K562 (cell line): Measurements from ENCODE around the gene PTCRA. TPM values are rescaled to one million over a fixed set of nuclear protein-coding genes. Genes with fewer than 3 reads are reported as not detected.

Experiments used
- BRD4 ChIP-seq: fragments of 200-600 bp; sonication (generic); IDR thresholded peaks from 2 replicates; pipeline ENCODE4 v1.6.1; 2017; ENCODE audit warnings: inconsistent platforms
- CC2D1A ChIP-seq: fragments of 450-650 bp; IDR thresholded peaks from 2 replicates; pipeline ENCODE4 v1.6.1; 2017; ENCODE audit warnings: mild to moderate bottlenecking
- FOXM1 ChIP-seq, 2 experiments: fragments of 450-650 bp in 1 of 2; sonication (generic) in 1 of 2; formaldehyde crosslinking in 1 of 2; IDR thresholded peaks; 2 replicates each; pipeline versions ENCODE4 v1.6.1 to v1.9.0; 2017 to 2022; ENCODE audit warnings: low read depth in 2 of 2, mild to moderate bottlenecking in 2 of 2, missing genetic modification reagents in 1 of 2, moderate library complexity in 1 of 2
- FOXP4 ChIP-seq: sonication (generic); formaldehyde crosslinking; IDR thresholded peaks from 2 replicates; pipeline ENCODE4 v1.8.0; 2022; ENCODE audit warnings: mild to moderate bottlenecking, missing genetic modification reagents, borderline replicate concordance
- GATA2 ChIP-seq: sonication (generic); formaldehyde crosslinking; IDR thresholded peaks from 2 replicates; pipeline ENCODE4 v1.4.0; 2020; ENCODE audit warnings: mild to moderate bottlenecking, missing genetic modification reagents
- GATAD2B ChIP-seq: fragments of 450-650 bp; IDR thresholded peaks from 2 replicates; pipeline ENCODE4 v1.6.1; 2017; ENCODE audit warnings: mild to moderate bottlenecking, borderline replicate concordance
- MLLT1 ChIP-seq, 2 experiments: fragments of 450-650 bp; IDR thresholded peaks; 2 replicates each; pipeline ENCODE4 v1.6.1; 2016
- MTF1 ChIP-seq: fragments of 250-450 bp; sonication (Bioruptor Pico); IDR thresholded peaks from 2 replicates; pipeline ENCODE4 v1.9.0; 2021; ENCODE audit warnings: moderate library complexity, mild to moderate bottlenecking, inconsistent platforms, borderline replicate concordance
- NFIC ChIP-seq: fragments of 450-650 bp; IDR thresholded peaks from 2 replicates; pipeline ENCODE4 v1.6.1; 2017; ENCODE audit warnings: mild to moderate bottlenecking, inconsistent platforms
- NR4A1 ChIP-seq, 2 experiments: fragments of 250-450 bp in 1 of 2; fragments of 450-650 bp in 1 of 2; sonication (Bioruptor Pico) in 1 of 2; IDR thresholded peaks; 2 replicates each; pipeline versions ENCODE4 v1.4.0 to v1.6.1; 2016 to 2020; ENCODE audit warnings: mild to moderate bottlenecking in 2 of 2, missing compliant biosample characterization in 1 of 2, missing genetic modification characterization in 1 of 2, moderate library complexity in 1 of 2
- SETDB1 ChIP-seq: IDR thresholded peaks from one replicate; pipeline ENCODE4 v1.6.1; 2012; ENCODE audit warnings: low read length, control low read depth, inconsistent platforms
- SFPQ ChIP-seq: fragments of 200-400 bp; formaldehyde crosslinking; IDR thresholded peaks from 2 replicates; pipeline ENCODE4 v1.6.1; 2017; ENCODE audit warnings: mild to moderate bottlenecking, low read depth, low read length, moderate library complexity
- THRB ChIP-seq: fragments of 450-650 bp; formaldehyde crosslinking; conservative IDR thresholded peaks from 2 replicates; pipeline ENCODE4 v1.4.0; 2022; ENCODE audit warnings: mild to moderate bottlenecking, missing genetic modification characterization
- ZNF134 ChIP-seq: fragments of 250-450 bp; sonication (Bioruptor Pico); conservative IDR thresholded peaks from 2 replicates; pipeline ENCODE4 v1.4.0; 2020
- ZNF277 ChIP-seq: fragments of 250-450 bp; sonication (Bioruptor Pico); IDR thresholded peaks from 2 replicates; pipeline ENCODE4 v1.8.0; 2022; ENCODE audit warnings: inconsistent platforms, mild to moderate bottlenecking, moderate library complexity, borderline replicate concordance
- ZNF384 ChIP-seq: IDR thresholded peaks from 2 replicates; pipeline ENCODE4 v1.6.1; 2012; ENCODE audit warnings: low read depth, low read length, improper control_type of control experiment
- ZNF584 ChIP-seq: fragments of 200-800 bp; sonication (Bioruptor generic); IDR thresholded peaks from 2 replicates; pipeline ENCODE4 v1.6.1; 2016; ENCODE audit warnings: low read depth, mild to moderate bottlenecking, missing genetic modification characterization, missing compliant biosample characterization
- ZNF589 ChIP-seq: fragments of 200-800 bp; sonication (Bioruptor generic); IDR thresholded peaks from 2 replicates; pipeline ENCODE4 v1.6.1; 2016; ENCODE audit warnings: low read depth, missing genetic modification characterization, missing compliant biosample characterization
- polyA plus RNA-seq, 8 experiments: library from polyadenylated mRNA; depleted of rRNA in 4 of 8; stranded (reverse) in 5 of 8; unstranded in 3 of 8; fragments of >200 nt; fragmentation: Nextera tagmentation in 2 of 8; fragmentation: Illumina TruSeq in 1 of 8; extraction: Ambion mirVana in 2 of 8; extraction: Trizol in 1 of 8; gene quantifications; 2 replicates each; pipeline versions ENCODE4 v1.2.1 to v1.2.3, GENCODE V29; 2011 to 2014; ENCODE audit warnings: inconsistent platforms in 1 of 8, missing spikeins in 1 of 8
- total RNA-seq, 7 experiments: library from RNA; depleted of rRNA in 6 of 7; stranded (reverse); fragments of >200 nt in 6 of 7; fragmentation: Illumina TruSeq in 2 of 7; extraction: Trizol in 2 of 7; gene quantifications; 2 replicates each; pipeline versions ENCODE4 v1.2.1 to v1.2.3, GENCODE V29; 2011 to 2021; ENCODE audit warnings: low replicate concordance in 1 of 7

The PTCRA gene
- total and polyA plus RNA-seq, 9 of the 15 experiments (the other 6 are each of a cell fraction or from before 2014, with no cell fraction given): 0.21 TPM; not detected in 8

GRCh38 chr6:42928986-42929820 lies 13.3 kb downstream of the PTCRA start, which contains the start of gene CNPY3 (continued):
- 0 out of 2 replicates have a peak, but pooled peaks have one; percentile 23 for TF ChIP-seq FOXP4 (CRISPR knock-in tag)
- TF ChIP-seq MLLT1 (IDR thresholded peaks at IDR 0.05): peak; percentile 15 to 85; a peak in 3 of 4 replicates
- no peak for TF ChIP-seq GATAD2B
- no peak for TF ChIP-seq NR4A1 (CRISPR knock-in tag; IDR thresholded peaks at IDR 0.05)
- TF ChIP-seq NR4A1 (tag; IDR thresholded peaks at IDR 0.05): peak; percentile 70; the same call in 1 of the 2 replicates
- TF ChIP-seq ZNF589 (CRISPR knock-in tag): peak; percentile 90
- no peak for TF ChIP-seq SETDB1
- TF ChIP-seq ZNF134 (CRISPR knock-in tag): no peak
- TF ChIP-seq GATA2: no peak
- TF ChIP-seq NFIC: peak; percentile 76
- no peak for TF ChIP-seq ZNF584 (CRISPR knock-in tag)
- no peak for TF ChIP-seq SFPQ
- TF ChIP-seq MTF1: no peak
- peak; percentile 83 for TF ChIP-seq FOXM1 (IDR thresholded peaks at IDR 0.05; ENCODE audit: low read depth)
- peak; percentile 56; the same call in 1 of the 2 replicates for TF ChIP-seq FOXM1 (CRISPR knock-in tag; IDR thresholded peaks at IDR 0.05; ENCODE audit: low read depth)
- TF ChIP-seq ZNF384: peak; percentile 24; the same call in 1 of the 2 replicates
- TF ChIP-seq THRB (CRISPR knock-in tag): no peak
- TF ChIP-seq CC2D1A: peak; percentile 84; the same call in 1 of the 2 replicates
- TF ChIP-seq ZNF277 (CRISPR knock-in tag): no peak
- TF ChIP-seq BRD4: peak; percentile 45; the same call in 1 of the 2 replicates
